ENCODE results near the gene HMCES.
A peak's percentile ranks its signal among the peaks of the same experiment; 100 is the strongest.
"Not testable (repeated sequence)": the region's sequence is repeated elsewhere in the genome, so short reads cannot be mapped to it uniquely, and the experiment has no call there.

The HMCES gene

GRCh38 chr3:129323651-129324294, 45.1 kb downstream of the HMCES start:
- DNase-seq = peak in 1 of 2 experiments; percentile 5

DNA sequence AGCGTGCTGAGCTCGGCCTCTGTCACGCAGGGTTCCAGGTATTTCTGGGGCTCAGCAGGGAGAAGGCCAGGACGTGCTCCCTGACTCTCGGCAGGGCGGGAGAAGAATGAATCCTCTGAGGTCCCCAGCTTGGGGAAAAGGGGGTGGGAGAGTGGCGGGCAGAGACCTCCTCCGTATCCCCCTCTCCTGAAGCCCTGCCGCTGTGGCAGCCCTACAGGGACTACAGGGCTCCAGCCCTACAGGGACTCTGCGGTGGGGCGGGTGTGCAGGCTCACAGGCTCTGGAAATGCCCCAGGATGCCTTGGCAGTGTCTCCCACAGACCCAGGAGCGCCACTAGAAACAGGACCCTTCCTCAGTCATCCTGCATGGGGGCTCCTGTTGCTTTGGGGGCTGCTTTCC, 46.2 kb downstream of the HMCES start:
- no peak for DNase-seq

DNA sequence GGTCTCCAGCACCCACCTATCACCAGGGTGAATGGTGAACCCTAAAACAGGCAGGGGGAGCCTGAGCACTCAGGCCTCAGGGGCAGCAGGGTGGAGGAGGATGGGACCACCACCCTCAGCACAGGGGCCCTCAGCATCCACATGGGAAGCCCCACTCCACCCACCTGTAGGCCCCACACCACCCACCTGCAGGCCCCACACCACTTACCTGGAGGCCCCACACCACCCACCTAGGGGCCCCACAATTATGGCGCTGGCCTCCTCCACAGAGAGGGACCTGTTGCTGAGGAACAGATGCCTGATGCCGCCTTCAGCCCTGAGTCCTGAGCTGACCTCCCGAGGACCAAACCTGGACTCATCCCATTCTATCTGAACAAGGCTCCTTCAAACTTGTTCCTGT, 46.7 kb downstream of the HMCES start:
- DNase-seq = no peak

- DNase-seq = no peak
Observed at GRCh38 chr3:129326138-129326537, 47.5 kb downstream of the HMCES start.

DNA sequence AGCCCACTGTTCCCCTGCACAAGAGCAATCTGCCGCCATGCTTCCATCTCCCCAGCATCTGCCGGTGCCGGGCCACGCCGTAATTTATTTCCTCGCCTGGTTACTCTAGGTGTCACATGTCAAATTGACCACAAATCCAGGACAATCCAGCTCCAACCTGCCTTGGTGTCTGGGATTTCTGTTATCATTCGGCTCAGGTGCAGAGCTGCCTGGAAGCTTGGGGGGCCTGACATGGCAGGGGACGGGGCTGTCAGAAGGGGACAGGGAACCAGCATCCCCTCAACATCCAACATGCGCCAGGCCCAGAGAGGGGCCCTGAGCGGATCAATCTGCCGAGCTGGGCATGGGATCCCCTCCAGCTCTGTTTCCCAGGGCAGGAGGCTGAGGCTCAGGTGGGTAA, 47.9 kb downstream of the HMCES start:
- DNase-seq = no peak

DNA sequence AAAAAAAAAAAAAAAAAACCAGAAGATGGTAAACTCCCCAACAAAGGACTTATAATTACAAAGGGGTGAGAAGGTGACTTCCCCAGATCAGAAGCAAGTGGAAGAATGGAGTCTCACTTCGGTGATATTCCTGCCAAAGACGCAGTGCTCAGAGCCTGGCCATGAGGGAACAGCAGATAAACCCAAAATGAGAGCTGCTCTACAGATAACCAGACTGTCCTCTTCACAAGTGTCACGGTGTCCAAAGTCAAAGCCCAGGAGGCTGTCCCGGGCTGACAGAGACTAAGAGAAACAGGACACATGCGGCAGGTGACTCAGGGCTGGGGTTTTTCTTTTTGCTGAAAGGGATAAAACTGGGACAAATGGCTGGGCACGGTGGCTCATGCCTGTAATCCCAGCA, 48.8 kb downstream of the HMCES start:
- no peak for DNase-seq

DNA sequence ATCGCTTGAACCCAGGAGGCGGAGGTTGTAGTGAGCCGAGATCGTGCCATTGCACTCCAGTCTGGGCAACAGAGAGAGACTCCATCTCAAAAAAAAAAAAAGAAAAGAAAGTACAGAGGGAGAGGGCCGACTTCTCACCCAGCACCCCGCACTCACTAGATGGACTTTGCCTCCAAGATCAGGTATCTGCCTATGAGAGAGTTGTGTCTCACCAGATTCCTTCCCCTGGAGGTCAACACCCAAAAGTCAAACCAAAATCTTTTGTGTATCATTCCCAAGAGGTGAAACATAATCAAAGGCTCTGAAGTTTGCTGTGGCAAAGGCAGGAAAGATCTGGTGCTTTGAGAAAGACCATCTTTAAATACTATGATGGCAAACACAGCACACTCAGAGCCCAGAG, 51.2 kb downstream of the HMCES start:
- no peak for DNase-seq

DNA sequence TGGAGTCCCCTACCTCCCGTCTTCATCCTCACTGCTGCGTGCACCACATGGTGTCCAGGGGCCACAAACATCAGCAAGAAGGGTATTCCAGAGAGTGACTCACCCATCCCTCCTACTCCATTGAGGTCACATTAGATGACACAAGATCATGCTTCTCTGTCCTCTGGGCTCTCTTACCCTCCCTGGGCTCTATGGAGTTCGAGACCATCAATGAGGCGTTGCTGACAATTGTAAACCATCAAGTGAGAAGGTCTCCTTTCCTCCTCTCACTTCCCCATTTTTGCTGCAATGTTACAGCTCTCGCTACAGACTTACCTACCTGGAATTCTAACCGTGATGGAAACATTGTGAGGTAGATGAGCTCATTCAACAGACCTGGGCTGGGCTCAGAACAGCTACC, 51.7 kb downstream of the HMCES start:
- DNase-seq = no peak

DNA sequence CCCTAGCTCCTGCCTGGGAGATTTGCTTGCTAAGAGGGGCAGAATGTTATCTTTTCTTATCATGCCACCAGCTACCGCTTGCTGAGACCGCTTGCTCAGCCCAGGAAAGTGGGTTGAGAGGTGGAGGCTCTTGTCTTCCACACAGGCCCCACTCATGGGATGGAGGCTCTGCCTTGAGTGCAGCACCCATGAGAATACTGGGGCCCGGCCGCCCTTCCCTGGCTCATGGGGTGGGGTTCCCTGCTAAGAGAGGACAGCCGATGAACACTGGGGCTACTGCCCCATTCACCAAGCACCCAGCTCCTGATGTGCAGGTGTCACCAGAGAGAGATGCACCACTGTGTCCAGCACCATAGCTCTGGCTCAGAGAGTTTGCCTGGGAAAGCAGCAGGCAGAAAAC, 55.2 kb downstream of the HMCES start:
- DNase-seq = no peak

DNA sequence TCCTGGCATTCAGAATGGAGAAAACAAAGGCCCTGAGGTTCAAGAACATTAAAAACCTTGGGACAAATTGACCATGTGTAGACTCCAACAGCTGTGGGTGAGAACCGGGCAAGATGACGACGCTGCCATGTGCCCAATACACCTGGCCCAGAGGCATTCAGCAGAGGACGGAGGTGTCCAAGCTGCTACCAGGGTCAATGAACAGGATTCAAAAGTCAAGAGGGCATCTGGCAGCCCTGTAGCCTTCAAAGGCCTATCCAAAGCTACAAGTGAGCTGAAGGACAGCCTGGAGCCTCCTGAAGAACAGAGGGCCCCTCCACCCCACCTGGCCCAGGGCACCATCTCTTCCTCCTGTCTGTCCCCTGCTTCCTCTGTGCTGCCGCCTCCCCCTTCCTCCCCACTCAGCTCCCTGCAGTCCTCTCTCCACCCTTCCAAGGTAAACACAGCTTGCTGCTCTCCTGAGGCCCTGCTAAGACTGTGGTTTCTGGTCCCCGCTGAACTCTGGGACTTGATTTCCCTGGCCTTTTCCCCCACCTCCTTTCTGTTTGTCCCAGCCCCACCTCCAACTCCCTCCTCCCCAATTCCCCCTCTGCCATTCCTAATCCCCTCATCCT, 57.5 kb downstream of the HMCES start:
- no peak for DNase-seq

- DNase-seq = not testable (repeated sequence)
Observed at GRCh38 chr3:129337719-129338118, 59.0 kb downstream of the HMCES start.

DNA sequence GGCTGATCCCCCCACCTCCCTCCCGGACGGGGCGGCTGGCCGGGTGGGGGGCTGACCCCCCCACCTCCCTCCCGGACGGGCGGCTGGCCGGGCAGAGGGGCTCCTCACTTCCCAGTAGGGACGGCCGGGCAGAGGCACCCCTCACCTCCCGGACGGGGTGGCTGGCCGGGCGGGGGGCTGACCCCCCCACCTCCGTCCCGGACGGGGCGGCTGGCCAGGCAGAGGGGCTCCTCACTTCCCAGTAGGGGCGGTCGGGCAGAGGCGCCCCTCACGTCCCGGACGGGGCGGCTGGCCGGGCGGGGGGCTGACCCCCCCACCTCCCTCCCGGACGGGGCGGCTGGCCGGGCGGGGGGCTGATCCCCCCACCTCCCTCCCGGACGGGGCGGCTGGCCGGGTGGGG, 60.5 kb downstream of the HMCES start:
- not testable (repeated sequence) for DNase-seq

- not testable (repeated sequence) for DNase-seq
Observed at GRCh38 chr3:129339833-129340232, 61.2 kb downstream of the HMCES start.

GRCh38 chr3:129341331-129342141, 62.9 kb downstream of the HMCES start:
- DNase-seq = no peak

GRCh38 chr3:129343643-129344360, 65.1 kb downstream of the HMCES start:
- DNase-seq = peak; percentile 53

DNA sequence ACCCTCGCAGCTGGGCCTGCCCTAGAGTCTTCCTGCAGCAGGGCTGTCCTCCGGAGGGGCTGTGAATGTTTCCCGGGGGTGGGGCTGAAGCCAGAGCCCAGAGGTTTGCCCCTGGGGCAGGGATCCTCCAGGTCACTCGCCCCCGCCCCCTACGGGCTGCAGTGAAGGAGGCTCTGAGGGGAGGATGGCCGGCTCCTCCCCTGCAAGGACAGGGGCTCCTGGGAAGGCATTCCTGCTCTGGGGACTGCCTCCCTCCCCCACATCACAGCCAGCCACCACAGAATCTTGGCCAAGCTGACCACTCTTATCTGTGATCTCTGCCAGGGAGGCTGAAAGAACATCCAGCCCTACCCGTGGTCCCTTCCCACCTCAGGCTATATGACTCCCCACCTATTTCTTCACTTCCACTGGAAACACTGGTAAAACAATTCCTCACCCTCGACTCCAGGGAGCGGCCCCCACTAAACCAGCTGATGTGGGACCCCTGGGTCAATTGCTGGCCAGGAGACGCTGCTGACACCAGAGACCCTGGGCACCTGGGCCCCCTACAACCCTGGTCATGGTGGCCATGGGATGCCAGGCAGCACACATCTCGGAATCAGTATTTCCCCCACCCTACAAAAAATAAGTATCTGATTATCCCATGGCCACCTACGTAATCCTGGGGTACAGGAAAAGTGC, 66.0 kb downstream of the HMCES start:
- peak; percentile 9 to 16 for DNase-seq

GRCh38 chr3:129345281-129345680, 66.6 kb downstream of the HMCES start:
- DNase-seq = no peak

DNA sequence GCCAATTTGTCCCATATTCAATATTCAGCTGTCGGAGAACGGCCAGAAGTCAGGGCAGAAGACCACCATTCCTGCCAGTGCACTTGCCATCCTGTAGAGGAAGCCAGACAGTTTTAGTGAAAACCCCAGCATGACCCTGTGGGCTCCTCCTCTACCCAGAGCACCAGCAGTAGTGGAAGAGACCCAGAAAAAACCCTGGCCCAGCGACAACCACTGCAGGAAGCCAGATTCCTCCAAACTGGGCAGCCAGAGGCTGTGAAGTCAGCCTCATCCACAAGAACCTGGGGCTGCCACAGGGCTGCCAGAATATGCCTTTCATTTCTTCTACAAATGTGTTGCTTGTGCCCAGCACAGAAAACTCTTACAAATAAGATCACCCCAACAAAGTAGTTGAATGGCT, 67.3 kb downstream of the HMCES start:
- no peak for DNase-seq

DNA sequence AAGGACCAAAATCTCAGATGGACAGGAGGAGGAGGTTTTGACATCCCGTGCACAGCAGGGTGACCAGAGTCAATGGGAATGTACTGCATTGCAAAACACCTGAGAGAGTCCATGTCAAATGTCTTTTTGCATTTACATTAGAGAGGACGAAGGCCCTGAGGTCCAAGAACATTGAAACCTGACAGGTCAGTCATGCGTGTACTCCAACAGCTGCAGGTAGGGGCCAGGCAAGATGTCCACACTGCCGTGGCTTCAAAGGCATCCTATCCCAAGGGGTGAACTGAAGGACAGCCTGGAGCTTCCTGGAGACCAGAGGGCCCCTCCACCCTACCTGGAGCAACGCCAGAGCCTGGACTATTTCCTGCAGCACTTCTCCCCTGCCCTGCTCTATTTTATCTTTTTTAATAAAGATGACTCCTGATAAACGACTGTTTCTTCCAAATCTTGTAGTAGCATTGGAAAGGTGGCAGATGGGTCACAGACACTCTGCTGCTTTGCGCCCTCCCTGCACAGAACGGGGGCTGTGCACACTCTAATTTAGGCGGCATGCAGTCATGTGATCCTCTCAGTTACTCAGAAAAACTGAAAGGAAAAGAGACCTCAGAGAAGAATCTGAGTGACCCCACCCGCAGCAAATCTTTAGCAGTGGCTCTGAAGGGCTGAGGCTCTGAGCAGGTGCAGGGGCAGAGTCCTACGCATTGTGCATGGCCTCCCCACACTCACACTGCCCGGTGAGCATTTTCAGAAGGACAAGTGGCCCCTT, 68.2 kb downstream of the HMCES start:
- DNase-seq = no peak

GRCh38 chr3:129347458-129347845, 68.8 kb downstream of the HMCES start:
- DNase-seq = no peak

DNA sequence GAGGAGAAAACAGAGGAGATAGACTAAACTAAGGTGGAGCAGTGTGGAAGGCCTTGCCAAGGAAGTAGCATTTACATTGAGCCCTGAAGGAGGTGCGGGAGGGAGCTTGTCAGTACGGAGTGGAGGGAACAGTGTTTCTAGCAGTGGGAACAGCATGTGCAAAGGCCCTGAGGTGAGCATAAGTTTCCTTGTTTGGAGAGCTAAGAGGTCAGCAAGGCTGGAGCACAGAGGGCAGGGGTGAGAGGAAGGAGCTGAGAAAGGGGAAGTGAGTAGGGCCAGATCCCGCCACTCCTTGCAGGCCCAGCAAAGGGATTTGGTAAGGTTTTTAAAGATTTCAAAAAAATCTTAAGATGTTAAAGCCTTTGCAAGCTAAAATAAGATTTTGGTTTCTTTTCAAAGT, 70.1 kb downstream of the HMCES start:
- peak; percentile 7 to 15 for DNase-seq

GRCh38 chr3:129349169-129349568, 70.5 kb downstream of the HMCES start:
- not testable (repeated sequence) for DNase-seq

Measured in Kasumi-1 (cell line).